GM23248 (cell line): ENCODE data around the gene GMEB2.

Source experiments
- EZH2 ChIP-seq: fragments of 200-600 bp; sonication (generic); IDR thresholded peaks from 2 replicates; pipeline ENCODE4 v1.6.1; 2018; ENCODE audit warnings: antibody characterized with exemption, mild to moderate bottlenecking; ENCODE audit not compliant: insufficient read depth, poor library complexity, severe bottlenecking
- EZH2phosphoT487 ChIP-seq: fragments of 200-600 bp; sonication (generic); IDR thresholded peaks from 2 replicates; pipeline ENCODE4 v1.6.1; 2018; ENCODE audit warnings: antibody characterized with exemption, moderate library complexity, mild to moderate bottlenecking, low read depth; ENCODE audit not compliant: insufficient read depth

- TF ChIP-seq EZH2, result no peak
- no peak for TF ChIP-seq EZH2phosphoT487
These were observed 15.3 kb downstream of the GMEB2 start for GRCh38 chr20:63611646-63612045.
